WTC11 (cell line): ENCODE data around the gene GLB1L2. TPM values are rescaled to one million over a fixed set of nuclear protein-coding genes. Genes with fewer than 3 reads are reported as not detected.

Experiments
- ATAC-seq: fragments of 200-7000 bp; cut with Tn5 transposase; 2 replicates; pipeline ENCODE4 v1.10.0; 2021; ENCODE audit warnings: mild to moderate bottlenecking, moderate library complexity
- CTCF ChIA-PET: fragments of 300-600 bp; sonication (Branson Sonifier 250); formaldehyde crosslinking; loops from one replicate; lab custom pipeline; 2021; ENCODE audit warnings: antibody characterized with exemption; lab: Charles Lee
- POLR2A ChIA-PET: fragments of 350-600 bp; sonication (Branson Sonifier 250); formaldehyde crosslinking; loops from one replicate; lab custom pipeline; 2021; ENCODE audit warnings: antibody characterized with exemption; lab: Charles Lee
- DNase-seq: peaks from one replicate; pipeline ENCODE4 v3.0.0; 2021; ENCODE audit warnings: low spot score
- H3K27ac Mint-ChIP-seq: 2 replicates; pipeline ENCODE4 v1.8.0; 2021; ENCODE audit warnings: mixed read lengths
- H3K27me3 Mint-ChIP-seq: 2 replicates; pipeline ENCODE4 v1.8.0; 2021; ENCODE audit warnings: low read depth, mild to moderate bottlenecking, moderate library complexity, mixed read lengths
- H3K36me3 Mint-ChIP-seq: 2 replicates; pipeline ENCODE4 v1.8.0; 2021; ENCODE audit warnings: mixed read lengths
- H3K4me1 Mint-ChIP-seq: 2 replicates; pipeline ENCODE4 v1.8.0; 2022; ENCODE audit warnings: mixed read lengths
- H3K4me3 Mint-ChIP-seq: 2 replicates; pipeline ENCODE4 v1.8.0; 2021; ENCODE audit warnings: mild to moderate bottlenecking, moderate library complexity, mixed read lengths
- H3K9me3 Mint-ChIP-seq: 2 replicates; pipeline ENCODE4 v1.8.0; 2021; ENCODE audit warnings: mixed read lengths
- ATF1 ChIP-seq: sonication (generic); formaldehyde crosslinking; IDR thresholded peaks from 2 replicates; pipeline ENCODE4 v1.8.1; 2023; ENCODE audit warnings: mild to moderate bottlenecking, moderate library complexity, missing genetic modification reagents
- CBFB ChIP-seq: sonication (generic); formaldehyde crosslinking; IDR thresholded peaks from 2 replicates; pipeline ENCODE4 v1.8.1; 2022; ENCODE audit warnings: mild to moderate bottlenecking, low read depth, missing genetic modification reagents
- CDX4 ChIP-seq: fragments of 250-450 bp; sonication (Bioruptor Pico); IDR thresholded peaks from 2 replicates; pipeline ENCODE4 v1.9.0; 2021; ENCODE audit warnings: moderate library complexity, mild to moderate bottlenecking, inconsistent platforms, borderline replicate concordance
- CREB1 ChIP-seq: sonication (generic); formaldehyde crosslinking; IDR thresholded peaks from 2 replicates; pipeline ENCODE4 v1.8.0; 2023; ENCODE audit warnings: mild to moderate bottlenecking, missing genetic modification reagents
- ELF4 ChIP-seq: sonication (generic); formaldehyde crosslinking; IDR thresholded peaks from 2 replicates; pipeline ENCODE4 v1.8.1; 2022; ENCODE audit warnings: low read depth, mild to moderate bottlenecking, moderate library complexity, missing genetic modification reagents
- ETV6 ChIP-seq: sonication (generic); formaldehyde crosslinking; IDR thresholded peaks from 2 replicates; pipeline ENCODE4 v1.8.1; 2022; ENCODE audit warnings: mild to moderate bottlenecking, missing genetic modification reagents
- HMGA2 ChIP-seq: fragments of 250-450 bp; sonication (Bioruptor Pico); IDR thresholded peaks from 2 replicates; pipeline ENCODE4 v1.4.0; 2021; ENCODE audit warnings: mild to moderate bottlenecking, moderate library complexity
- IRF1 ChIP-seq: sonication (generic); formaldehyde crosslinking; IDR thresholded peaks from 2 replicates; pipeline ENCODE4 v1.8.0; 2023; ENCODE audit warnings: missing genetic modification reagents
- JAZF1 ChIP-seq: fragments of 250-450 bp; sonication (Bioruptor Pico); IDR thresholded peaks from 2 replicates; pipeline ENCODE4 v1.9.0; 2021; ENCODE audit warnings: moderate library complexity, mild to moderate bottlenecking, inconsistent platforms
- KAT7 ChIP-seq: sonication (generic); formaldehyde crosslinking; IDR thresholded peaks from 2 replicates; pipeline ENCODE4 v1.8.1; 2023; ENCODE audit warnings: missing genetic modification reagents, mild to moderate bottlenecking, borderline replicate concordance
- MYBL2 ChIP-seq: sonication (generic); formaldehyde crosslinking; IDR thresholded peaks from 2 replicates; pipeline ENCODE4 v1.8.1; 2023; ENCODE audit warnings: mild to moderate bottlenecking, moderate library complexity, missing genetic modification reagents
- NFATC4 ChIP-seq: fragments of 250-450 bp; sonication (Bioruptor Pico); IDR thresholded peaks from 2 replicates; pipeline ENCODE4 v1.9.0; 2021; ENCODE audit warnings: mild to moderate bottlenecking
- NR2C2 ChIP-seq: sonication (generic); formaldehyde crosslinking; IDR thresholded peaks from 2 replicates; pipeline ENCODE4 v1.8.0; 2022; ENCODE audit warnings: mild to moderate bottlenecking, missing genetic modification reagents
- RELA ChIP-seq: sonication (generic); formaldehyde crosslinking; IDR thresholded peaks from 2 replicates; pipeline ENCODE4 v1.8.1; 2022; ENCODE audit warnings: missing genetic modification reagents, mild to moderate bottlenecking, borderline replicate concordance
- TEAD1 ChIP-seq: sonication (generic); formaldehyde crosslinking; IDR thresholded peaks from 2 replicates; pipeline ENCODE4 v1.8.0; 2022; ENCODE audit warnings: mild to moderate bottlenecking, missing genetic modification reagents
- TEAD4 ChIP-seq: sonication (generic); formaldehyde crosslinking; IDR thresholded peaks from 2 replicates; pipeline ENCODE4 v1.8.0; 2022; ENCODE audit warnings: mild to moderate bottlenecking, missing genetic modification reagents
- ZNF138 ChIP-seq: sonication (generic); formaldehyde crosslinking; conservative IDR thresholded peaks from 2 replicates; pipeline ENCODE4 v1.8.1; 2022; ENCODE audit warnings: mild to moderate bottlenecking, moderate library complexity, missing genetic modification reagents
- ZNF219 ChIP-seq: sonication (generic); formaldehyde crosslinking; IDR thresholded peaks from 2 replicates; pipeline ENCODE4 v1.8.0; 2023; ENCODE audit warnings: missing genetic modification reagents, mild to moderate bottlenecking, borderline replicate concordance
- ZNF263 ChIP-seq: sonication (generic); formaldehyde crosslinking; IDR thresholded peaks from 2 replicates; pipeline ENCODE4 v1.8.1; 2022; ENCODE audit warnings: low read depth, mild to moderate bottlenecking, moderate library complexity, missing genetic modification reagents
- total RNA-seq: library from RNA; stranded (reverse); gene quantifications from 3 replicates; pipeline ENCODE4 v1.2.3, GENCODE V29; 2021
- TF ChIP-seq, protein P1 (sequence below): sonication (generic); formaldehyde crosslinking; IDR thresholded peaks from 2 replicates; pipeline ENCODE4 v1.8.0; 2022; ENCODE audit warnings: missing genetic modification reagents
- TF ChIP-seq, protein P2 (sequence below): sonication (generic); formaldehyde crosslinking; IDR thresholded peaks from 2 replicates; pipeline ENCODE4 v1.8.0; 2022; ENCODE audit warnings: mild to moderate bottlenecking, missing genetic modification reagents

Gene GLB1L2
- total RNA-seq, 1 experiment from 2014 or later: 6.0 TPM

DNA sequence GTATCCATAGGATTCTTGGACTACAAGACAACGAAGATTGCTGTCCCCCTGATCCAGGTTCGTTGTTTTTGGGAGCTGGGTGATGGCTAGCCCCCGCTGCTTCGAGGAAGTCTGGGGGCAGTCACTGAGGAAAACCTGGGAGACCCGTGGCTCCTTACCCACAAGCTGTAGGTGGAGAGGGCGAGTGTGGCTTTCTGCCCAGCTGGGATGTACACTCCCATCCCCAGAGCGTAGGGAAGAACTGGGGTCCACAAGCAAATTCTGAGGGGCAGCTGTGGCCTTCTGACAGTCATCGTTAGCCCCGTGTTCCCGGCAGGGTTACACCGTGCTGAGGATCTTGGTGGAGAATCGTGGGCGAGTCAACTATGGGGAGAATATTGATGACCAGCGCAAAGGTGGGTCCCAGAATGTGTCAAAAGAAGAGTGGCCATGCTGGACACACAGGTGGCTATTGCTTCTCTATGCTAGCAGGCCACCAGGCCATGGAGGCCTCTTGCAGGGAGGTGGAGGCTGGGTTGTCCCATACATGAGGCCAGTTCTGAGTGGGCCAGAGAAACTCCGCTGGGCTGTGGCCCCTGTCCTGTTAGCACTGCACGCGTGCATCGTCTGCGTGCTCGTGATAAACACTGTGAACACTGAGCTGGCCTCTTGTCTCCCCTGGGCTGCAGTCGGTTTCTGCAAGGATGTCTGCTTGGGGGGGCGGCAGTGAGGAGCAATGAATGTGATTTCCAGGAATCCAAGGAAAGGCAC is 39.8 kb downstream of the GLB1L2 start (continued):
- TF ChIP-seq, protein P1, sequence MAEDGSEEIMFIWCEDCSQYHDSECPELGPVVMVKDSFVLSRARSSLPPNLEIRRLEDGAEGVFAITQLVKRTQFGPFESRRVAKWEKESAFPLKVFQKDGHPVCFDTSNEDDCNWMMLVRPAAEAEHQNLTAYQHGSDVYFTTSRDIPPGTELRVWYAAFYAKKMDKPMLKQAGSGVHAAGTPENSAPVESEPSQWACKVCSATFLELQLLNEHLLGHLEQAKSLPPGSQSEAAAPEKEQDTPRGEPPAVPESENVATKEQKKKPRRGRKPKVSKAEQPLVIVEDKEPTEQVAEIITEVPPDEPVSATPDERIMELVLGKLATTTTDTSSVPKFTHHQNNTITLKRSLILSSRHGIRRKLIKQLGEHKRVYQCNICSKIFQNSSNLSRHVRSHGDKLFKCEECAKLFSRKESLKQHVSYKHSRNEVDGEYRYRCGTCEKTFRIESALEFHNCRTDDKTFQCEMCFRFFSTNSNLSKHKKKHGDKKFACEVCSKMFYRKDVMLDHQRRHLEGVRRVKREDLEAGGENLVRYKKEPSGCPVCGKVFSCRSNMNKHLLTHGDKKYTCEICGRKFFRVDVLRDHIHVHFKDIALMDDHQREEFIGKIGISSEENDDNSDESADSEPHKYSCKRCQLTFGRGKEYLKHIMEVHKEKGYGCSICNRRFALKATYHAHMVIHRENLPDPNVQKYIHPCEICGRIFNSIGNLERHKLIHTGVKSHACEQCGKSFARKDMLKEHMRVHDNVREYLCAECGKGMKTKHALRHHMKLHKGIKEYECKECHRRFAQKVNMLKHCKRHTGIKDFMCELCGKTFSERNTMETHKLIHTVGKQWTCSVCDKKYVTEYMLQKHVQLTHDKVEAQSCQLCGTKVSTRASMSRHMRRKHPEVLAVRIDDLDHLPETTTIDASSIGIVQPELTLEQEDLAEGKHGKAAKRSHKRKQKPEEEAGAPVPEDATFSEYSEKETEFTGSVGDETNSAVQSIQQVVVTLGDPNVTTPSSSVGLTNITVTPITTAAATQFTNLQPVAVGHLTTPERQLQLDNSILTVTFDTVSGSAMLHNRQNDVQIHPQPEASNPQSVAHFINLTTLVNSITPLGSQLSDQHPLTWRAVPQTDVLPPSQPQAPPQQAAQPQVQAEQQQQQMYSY (CRISPR knock-in tag): no peak
- TF ChIP-seq ZNF138 (CRISPR knock-in tag) (no peak), CBFB (CRISPR knock-in tag) (no peak), ETV6 (CRISPR knock-in tag) (no peak), TEAD4 (CRISPR knock-in tag) (no peak), ATF1 (CRISPR knock-in tag) (no peak), TEAD1 (CRISPR knock-in tag) (no peak), NR2C2 (CRISPR knock-in tag) (no peak)

DNA sequence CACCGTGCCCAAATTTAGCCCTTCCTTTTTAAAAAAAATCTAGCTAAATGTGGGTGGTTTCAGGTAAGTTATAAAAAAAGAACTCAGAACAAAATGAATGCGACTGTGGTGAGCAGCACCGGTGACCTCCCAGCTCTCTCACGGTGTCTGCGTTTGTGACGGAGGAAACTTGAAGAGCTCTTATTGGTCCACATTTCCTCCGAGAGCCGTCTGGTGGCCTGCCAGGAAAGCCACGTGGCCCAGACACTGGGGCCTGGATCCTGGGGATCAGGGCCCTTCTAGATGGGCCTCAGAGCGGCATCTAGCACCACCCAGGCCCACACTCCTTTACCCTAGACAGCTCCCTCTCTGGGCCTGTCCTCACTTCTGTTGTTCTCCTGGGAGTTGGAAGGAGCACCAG is 40.7 kb downstream of the GLB1L2 start:
- Mint-ChIP-seq H3K27me3 (no peaks in the 10 kb centered on the region; the same call in 1 of the 2 replicates), H3K4me1 (peaks cover 15% of the 10 kb centered on the region), H3K36me3 (no peaks in the 10 kb centered on the region), H3K27ac (no peak overlapping the region), H3K9me3 (no peaks in the 10 kb centered on the region), H3K4me3 (no peak overlapping the region)
- DNase-seq (no peak), ATAC-seq (no peak)
- ChIA-PET POLR2A (no interaction called here), CTCF (interaction anchor here (1.5 kb wide), 1 partner anchor 18 kb away, joined by 3 read pairs; no protein-coding TSS in a partner anchor)
- TF ChIP-seq ELF4 (CRISPR knock-in tag) (no peak), NFATC4 (CRISPR knock-in tag) (no peak), MYBL2 (no peak), RELA (CRISPR knock-in tag) (no peak), JAZF1 (no peak), CDX4 (no peak), ZNF263 (CRISPR knock-in tag) (no peak), IRF1 (CRISPR knock-in tag) (no peak), KAT7 (CRISPR knock-in tag) (no peak), ZNF219 (CRISPR knock-in tag) (no peak), CREB1 (CRISPR knock-in tag) (no peak), HMGA2 (CRISPR knock-in tag) (no peak)
- TF ChIP-seq, protein P2, sequence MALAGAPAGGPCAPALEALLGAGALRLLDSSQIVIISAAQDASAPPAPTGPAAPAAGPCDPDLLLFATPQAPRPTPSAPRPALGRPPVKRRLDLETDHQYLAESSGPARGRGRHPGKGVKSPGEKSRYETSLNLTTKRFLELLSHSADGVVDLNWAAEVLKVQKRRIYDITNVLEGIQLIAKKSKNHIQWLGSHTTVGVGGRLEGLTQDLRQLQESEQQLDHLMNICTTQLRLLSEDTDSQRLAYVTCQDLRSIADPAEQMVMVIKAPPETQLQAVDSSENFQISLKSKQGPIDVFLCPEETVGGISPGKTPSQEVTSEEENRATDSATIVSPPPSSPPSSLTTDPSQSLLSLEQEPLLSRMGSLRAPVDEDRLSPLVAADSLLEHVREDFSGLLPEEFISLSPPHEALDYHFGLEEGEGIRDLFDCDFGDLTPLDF (CRISPR knock-in tag): no peak
